ENCODE results near the gene NMNAT3.

DNA sequence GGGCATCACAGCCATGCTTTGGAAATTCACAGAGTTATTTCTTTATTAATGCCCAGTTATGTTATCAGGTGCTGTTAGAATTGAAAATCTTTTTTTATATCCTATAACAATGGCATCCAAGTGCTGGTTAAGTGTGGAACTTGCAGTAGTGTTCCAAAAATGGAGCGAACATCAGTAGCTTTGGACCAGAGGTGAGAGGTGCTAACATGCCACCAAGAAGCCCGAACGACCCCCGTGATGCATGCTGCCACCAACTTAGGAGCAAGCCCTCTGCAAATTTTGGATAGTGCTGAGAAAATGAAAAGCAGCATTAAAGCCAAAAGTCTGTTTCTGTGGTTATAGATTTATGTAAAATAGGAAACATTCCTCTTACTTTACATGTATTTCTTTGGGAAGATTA, 163.0 kb downstream of the NMNAT3 start:
- TF ChIP-seq POLR2A (IDR thresholded peaks at IDR 0.05; ENCODE audit: low read length) (no peak), GATA1 (IDR thresholded peaks at IDR 0.05; ENCODE audit: low read depth, low read length) (no peak)

Data from erythroblast (primary cell).